ENCODE results near the gene AP5S1.

DNA sequence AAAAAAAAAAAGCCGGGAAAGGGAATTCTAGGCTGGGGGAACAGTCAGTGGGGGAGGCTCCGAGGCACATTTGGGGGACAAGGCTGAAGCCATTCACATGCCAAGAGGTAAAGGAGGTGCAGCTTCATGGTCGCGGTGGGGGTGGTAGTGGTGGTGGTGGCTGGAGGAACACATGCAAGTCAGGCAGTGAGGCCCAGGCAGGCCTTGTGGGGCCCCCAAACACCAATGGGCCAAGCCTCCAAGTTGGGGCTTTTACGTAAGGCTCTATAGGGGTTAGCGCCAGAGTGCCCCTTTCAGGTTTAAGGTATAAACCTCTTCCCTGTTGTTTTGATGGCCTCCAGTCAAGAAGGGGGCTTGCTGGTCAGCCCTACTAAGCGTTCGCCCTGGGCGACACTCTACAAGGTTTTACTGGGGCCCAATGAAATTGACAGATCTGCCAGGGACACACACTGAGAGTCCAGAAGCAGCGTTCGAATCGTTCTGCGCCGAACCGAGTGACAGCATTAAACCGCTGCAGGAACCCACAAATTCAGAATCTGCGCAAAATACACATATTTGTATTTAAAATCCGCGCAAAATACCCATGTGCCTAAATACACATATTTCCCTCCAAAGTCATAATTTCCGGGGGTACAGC, 818 bp upstream of the AP5S1 start:
- TF ChIP-seq POLR2A (IDR thresholded peaks at IDR 0.05; ENCODE audit: low read depth, low read length): no peak
- no peak for TF ChIP-seq POLR2AphosphoS5 (IDR thresholded peaks at IDR 0.05; ENCODE audit: low read depth, low read length)
